Neural progenitor cell (in vitro differentiated cells): Measurements from ENCODE around the gene SLC39A3. TPM values are rescaled to one million over a fixed set of nuclear protein-coding genes. Genes with fewer than 3 reads are reported as not detected.
A peak's percentile ranks its signal among the peaks of the same experiment; 100 is the strongest.

Source experiments
- DNase-seq: peaks from one replicate; pipeline ENCODE4 v3.0.0-alpha.2; 2016; ENCODE audit warnings: low spot score
- H2AFZ ChIP-seq: fragments of 200-600 bp; sonication (generic); replicated peaks from 2 replicates; pipeline ENCODE4 v1.6.1; 2016; ENCODE audit warnings: antibody characterized with exemption
- H3F3A ChIP-seq: fragments of 200-600 bp; sonication (generic); 2 replicates; pipeline ENCODE4 v1.6.1; 2016; ENCODE audit warnings: antibody characterized with exemption, low read depth
- H3K27ac ChIP-seq: fragments of 200-600 bp; sonication (generic); 2 replicates; pipeline ENCODE4 v1.5.1; 2016; ENCODE audit warnings: mild to moderate bottlenecking
- H3K27me3 ChIP-seq: fragments of 200-600 bp; sonication (generic); 2 replicates; pipeline ENCODE4 v1.6.1; 2016; ENCODE audit warnings: mild to moderate bottlenecking, moderate library complexity
- H3K36me3 ChIP-seq: fragments of 200-600 bp; sonication (generic); 2 replicates; pipeline ENCODE4 v1.5.1; 2016
- H3K4me1 ChIP-seq: fragments of 200-600 bp; sonication (generic); 2 replicates; pipeline ENCODE4 v1.6.1; 2016; ENCODE audit warnings: mixed run types
- H3K4me2 ChIP-seq: fragments of 200-600 bp; sonication (generic); 2 replicates; pipeline ENCODE4 v1.6.1; 2016
- H3K4me3 ChIP-seq: fragments of 200-600 bp; sonication (generic); 2 replicates; pipeline ENCODE4 v1.5.1; 2016
- H3K79me2 ChIP-seq: fragments of 200-600 bp; sonication (generic); 2 replicates; pipeline ENCODE4 v1.6.1; 2016; ENCODE audit warnings: low read depth
- H3K9ac ChIP-seq: fragments of 200-600 bp; sonication (generic); 2 replicates; pipeline ENCODE4 v1.6.1; 2016
- H3K9me3 ChIP-seq: fragments of 200-600 bp; sonication (generic); 2 replicates; pipeline ENCODE4 v1.5.1; 2016; ENCODE audit warnings: low read depth
- H4K20me1 ChIP-seq: fragments of 200-600 bp; sonication (generic); 2 replicates; pipeline ENCODE4 v1.6.1; 2016; ENCODE audit warnings: low read depth
- H3K27ac Mint-ChIP-seq: 3 replicates; pipeline ENCODE4 v1.8.0; 2021; ENCODE audit warnings: mixed read lengths
- H3K27me3 Mint-ChIP-seq: 2 replicates; pipeline ENCODE4 v1.8.0; 2022; ENCODE audit warnings: low read depth, mild to moderate bottlenecking, inconsistent platforms, moderate library complexity, mixed read lengths; ENCODE audit not compliant: insufficient read depth
- H3K36me3 Mint-ChIP-seq: 3 replicates; pipeline ENCODE4 v1.8.0; 2021; ENCODE audit warnings: mixed read lengths
- H3K4me1 Mint-ChIP-seq: 3 replicates; pipeline ENCODE4 v1.8.0; 2021; ENCODE audit warnings: mixed read lengths
- H3K4me3 Mint-ChIP-seq: 3 replicates; pipeline ENCODE4 v1.8.0; 2021; ENCODE audit warnings: mild to moderate bottlenecking, moderate library complexity, mixed read lengths
- H3K9me3 Mint-ChIP-seq: 3 replicates; pipeline ENCODE4 v1.8.0; 2020; ENCODE audit warnings: mixed read lengths
- EZH2 ChIP-seq: fragments of 200-600 bp; sonication (generic); IDR thresholded peaks from 2 replicates; pipeline ENCODE4 v1.6.1; 2017; ENCODE audit warnings: antibody characterized with exemption, mild to moderate bottlenecking, moderate library complexity
- EZH2phosphoT487 ChIP-seq: fragments of 200-600 bp; sonication (generic); IDR thresholded peaks from 2 replicates; pipeline ENCODE4 v1.6.1; 2017; ENCODE audit warnings: antibody characterized with exemption
- total RNA-seq: library from RNA; depleted of rRNA; stranded (reverse); fragments of >200 nt; gene quantifications from 2 replicates; pipeline ENCODE4 v1.2.3, GENCODE V29; 2015; ENCODE audit warnings: low replicate concordance
- TF ChIP-seq, protein P1 (sequence below): fragments of 200-600 bp; sonication (generic); IDR thresholded peaks from 2 replicates; pipeline ENCODE4 v1.5.1; 2017; ENCODE audit warnings: antibody characterized with exemption, mild to moderate bottlenecking

The SLC39A3 gene
- total RNA-seq, 1 donor from 2014 or later, result 6.1 TPM

DNA sequence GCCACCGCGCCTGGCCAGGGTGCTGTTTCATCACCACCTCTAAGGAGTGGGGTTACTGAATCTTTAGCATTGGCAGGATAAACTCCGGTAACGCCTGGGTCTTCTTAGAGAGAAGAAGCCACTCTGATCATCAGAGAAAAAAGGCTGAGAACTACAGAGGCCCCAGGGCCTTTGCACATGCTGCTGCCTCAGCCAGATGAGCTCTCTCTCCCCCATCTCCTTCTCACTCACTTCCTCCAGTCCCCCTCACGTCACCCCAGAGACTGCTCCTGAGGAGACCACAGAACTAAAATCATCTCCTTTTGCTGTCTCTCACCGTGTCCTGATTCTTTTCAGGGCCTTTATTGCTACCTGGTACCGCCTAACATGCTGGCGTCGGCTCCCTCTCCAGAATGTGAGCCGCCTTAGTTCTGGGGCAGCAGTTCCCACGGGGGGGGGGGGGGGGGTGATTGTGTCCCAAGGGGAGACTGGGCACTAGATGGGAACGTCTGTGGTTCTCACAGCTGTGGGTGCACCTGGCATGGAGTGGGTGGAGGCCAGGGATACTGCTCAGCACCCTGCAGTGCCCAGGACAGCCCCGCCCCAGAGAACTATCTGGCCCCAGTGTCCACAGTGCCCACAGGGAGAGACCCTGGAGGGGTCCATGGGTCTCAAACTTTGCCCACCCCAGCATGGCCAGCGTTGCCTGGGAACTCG, 13.5 kb downstream of the SLC39A3 start:
- Histone ChIP-seq H3K4me1 (peaks cover 4% of the 10 kb centered on the region), H3F3A (no peaks in the 10 kb centered on the region), H4K20me1 (peaks cover 4% of the 10 kb centered on the region), H3K79me2 (no peaks in the 10 kb centered on the region), H3K27me3 (peaks cover 52% of the 10 kb centered on the region), H3K4me2 (peak overlapping the region; percentile 42), H3K36me3 (no peaks in the 10 kb centered on the region), H2AFZ (no peak overlapping the region), H3K4me3 (no peak overlapping the region), H3K27ac (no peak overlapping the region), H3K9me3 (no peaks in the 10 kb centered on the region), H3K9ac (no peak overlapping the region)
- TF ChIP-seq EZH2 (no peak), EZH2phosphoT487 (no peak)
- TF ChIP-seq, protein P1, sequence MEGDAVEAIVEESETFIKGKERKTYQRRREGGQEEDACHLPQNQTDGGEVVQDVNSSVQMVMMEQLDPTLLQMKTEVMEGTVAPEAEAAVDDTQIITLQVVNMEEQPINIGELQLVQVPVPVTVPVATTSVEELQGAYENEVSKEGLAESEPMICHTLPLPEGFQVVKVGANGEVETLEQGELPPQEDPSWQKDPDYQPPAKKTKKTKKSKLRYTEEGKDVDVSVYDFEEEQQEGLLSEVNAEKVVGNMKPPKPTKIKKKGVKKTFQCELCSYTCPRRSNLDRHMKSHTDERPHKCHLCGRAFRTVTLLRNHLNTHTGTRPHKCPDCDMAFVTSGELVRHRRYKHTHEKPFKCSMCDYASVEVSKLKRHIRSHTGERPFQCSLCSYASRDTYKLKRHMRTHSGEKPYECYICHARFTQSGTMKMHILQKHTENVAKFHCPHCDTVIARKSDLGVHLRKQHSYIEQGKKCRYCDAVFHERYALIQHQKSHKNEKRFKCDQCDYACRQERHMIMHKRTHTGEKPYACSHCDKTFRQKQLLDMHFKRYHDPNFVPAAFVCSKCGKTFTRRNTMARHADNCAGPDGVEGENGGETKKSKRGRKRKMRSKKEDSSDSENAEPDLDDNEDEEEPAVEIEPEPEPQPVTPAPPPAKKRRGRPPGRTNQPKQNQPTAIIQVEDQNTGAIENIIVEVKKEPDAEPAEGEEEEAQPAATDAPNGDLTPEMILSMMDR, result no peak
- no peak for DNase-seq
- Mint-ChIP-seq H3K36me3 (no peaks in the 10 kb centered on the region), H3K4me1 (peaks cover 10% of the 10 kb centered on the region), H3K4me3 (no peak overlapping the region), H3K27me3 (peaks cover 10% of the 10 kb centered on the region), H3K9me3 (no peaks in the 10 kb centered on the region), H3K27ac (no peak overlapping the region)

DNA sequence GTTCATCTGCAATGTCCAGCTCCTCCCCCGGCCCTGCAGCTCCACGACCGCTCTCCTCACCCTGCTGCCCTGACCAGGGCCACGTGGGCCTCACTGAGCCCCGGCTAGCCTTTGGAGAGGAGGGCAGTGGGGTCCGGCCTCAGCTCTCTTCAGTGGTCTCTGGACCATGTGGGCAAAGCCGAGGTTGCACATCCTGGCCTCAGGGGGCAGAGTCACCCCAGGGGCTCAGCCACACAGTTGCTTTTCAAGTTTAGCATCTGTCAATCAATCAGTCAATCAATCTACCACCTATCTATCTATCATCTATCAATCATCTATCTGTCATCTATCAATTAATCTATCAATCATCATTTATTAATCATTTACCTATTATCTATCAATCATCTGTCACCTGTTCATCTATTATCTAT, 15.7 kb downstream of the SLC39A3 start:
- TF ChIP-seq EZH2phosphoT487 (no peak), EZH2 (no peak)
- TF ChIP-seq, protein P1, result peak; percentile 22
- Histone ChIP-seq H3K4me1 (peaks cover 15% of the 10 kb centered on the region), H3K9ac (no peak overlapping the region), H3K27me3 (peaks cover 65% of the 10 kb centered on the region), H3K27ac (no peak overlapping the region), H3K36me3 (no peaks in the 10 kb centered on the region), H3K79me2 (no peaks in the 10 kb centered on the region), H3F3A (peaks cover 17% of the 10 kb centered on the region), H4K20me1 (peaks cover 18% of the 10 kb centered on the region), H2AFZ (no peak overlapping the region), H3K4me3 (no peak overlapping the region), H3K9me3 (no peaks in the 10 kb centered on the region), H3K4me2 (no peak overlapping the region)
- H3K36me3 Mint-ChIP-seq, result no peaks in the 10 kb centered on the region
- H3K4me3 Mint-ChIP-seq, result peak overlapping the region; percentile 0
- no peak for DNase-seq
- peaks cover 13% of the 10 kb centered on the region for H3K27me3 Mint-ChIP-seq
- no peaks in the 10 kb centered on the region for H3K9me3 Mint-ChIP-seq
- peaks cover 16% of the 10 kb centered on the region for H3K4me1 Mint-ChIP-seq
- no peak overlapping the region for H3K27ac Mint-ChIP-seq

DNA sequence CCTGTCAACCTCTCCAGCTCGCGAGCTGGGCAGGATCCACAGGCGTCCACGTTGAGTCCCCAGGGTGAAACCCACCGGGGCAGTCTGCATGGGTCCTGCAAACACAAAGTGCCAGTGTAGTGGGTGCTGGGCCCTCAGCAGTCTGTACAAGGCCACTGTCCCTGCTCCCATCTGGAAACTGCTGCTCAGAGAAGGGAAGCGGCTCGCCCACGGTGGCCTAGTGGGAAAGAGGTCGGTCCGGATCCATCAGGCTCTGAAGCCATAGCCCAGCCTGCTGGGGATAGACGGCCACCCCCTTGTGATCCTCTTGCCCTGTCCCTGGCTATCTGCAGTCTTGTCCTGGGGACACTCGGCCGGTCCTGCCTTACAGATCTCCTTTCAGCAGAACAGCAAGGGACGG, 16.1 kb downstream of the SLC39A3 start:
- Histone ChIP-seq H3F3A (peaks cover 21% of the 10 kb centered on the region), H3K27ac (no peak overlapping the region), H3K27me3 (peaks cover 65% of the 10 kb centered on the region), H3K4me2 (no peak overlapping the region), H3K4me1 (peaks cover 15% of the 10 kb centered on the region), H3K9ac (no peak overlapping the region), H3K36me3 (no peaks in the 10 kb centered on the region), H3K9me3 (no peaks in the 10 kb centered on the region), H3K79me2 (no peaks in the 10 kb centered on the region), H4K20me1 (peaks cover 22% of the 10 kb centered on the region), H2AFZ (no peak overlapping the region), H3K4me3 (no peak overlapping the region)
- TF ChIP-seq EZH2, result no peak
- TF ChIP-seq, protein P1, result no peak
- no peak for TF ChIP-seq EZH2phosphoT487
- Mint-ChIP-seq H3K4me1 (peaks cover 16% of the 10 kb centered on the region), H3K4me3 (no peak overlapping the region), H3K27ac (no peak overlapping the region), H3K9me3 (no peaks in the 10 kb centered on the region), H3K36me3 (no peaks in the 10 kb centered on the region), H3K27me3 (peaks cover 13% of the 10 kb centered on the region)
- DNase-seq, result no peak
